H1 (cell line): ENCODE measurements around the gene NPL. TPM values are rescaled to one million over a fixed set of nuclear protein-coding genes. Genes with fewer than 3 reads are reported as not detected.

ENCODE experiments used
- CTCF ChIA-PET: fragments of 300-600 bp; sonication (Branson Sonifier 250); formaldehyde crosslinking; loops from one replicate; lab custom pipeline; 2021; ENCODE audit not compliant: partially characterized antibody; lab: Charles Lee
- POLR2A ChIA-PET: fragments of 300-600 bp; sonication (Branson Sonifier 250); formaldehyde crosslinking; loops from one replicate; lab custom pipeline; 2021; ENCODE audit warnings: inconsistent platforms; ENCODE audit not compliant: partially characterized antibody; lab: Charles Lee
- DNase-seq, 2 experiments: peaks; one replicate each; pipeline versions ENCODE4 v3.0.0 to v3.0.0-alpha.2; 2010 to 2022; ENCODE audit warnings: low spot score in 2 of 2, low read depth in 1 of 2, mixed read lengths in 1 of 2
- FAIRE-seq: peaks from 2 replicates; lab custom pipeline; 2011; peaks lifted over from hg19 to GRCh38; lab: Jason Lieb, UNC
- H2AFZ ChIP-seq: 2 replicates; pipeline ENCODE4 v1.8.1; 2012; ENCODE audit warnings: low read length, inconsistent platforms
- H2AK5ac ChIP-seq: 2 replicates; pipeline ENCODE4 v1.6.1; 2013; ENCODE audit warnings: low read depth, low read length
- H2BK120ac ChIP-seq: replicated peaks from 2 replicates; pipeline ENCODE3; 2013; ENCODE audit warnings: low read depth, low read length, inconsistent platforms
- H2BK12ac ChIP-seq: 2 replicates; pipeline ENCODE4 v1.6.1; 2013; ENCODE audit warnings: low read depth, low read length
- H2BK15ac ChIP-seq: 2 replicates; pipeline ENCODE4 v1.6.1; 2013; ENCODE audit warnings: low read length
- H2BK20ac ChIP-seq: 2 replicates; pipeline ENCODE4 v1.6.1; 2013; ENCODE audit warnings: low read length
- H2BK5ac ChIP-seq: 2 replicates; pipeline ENCODE4 v1.6.1; 2013; ENCODE audit warnings: low read depth, low read length
- H3K14ac ChIP-seq: 2 replicates; pipeline ENCODE4 v1.6.1; 2013; ENCODE audit warnings: inconsistent platforms; ENCODE audit not compliant: insufficient read length
- H3K18ac ChIP-seq: 2 replicates; pipeline ENCODE4 v1.6.1; 2013; ENCODE audit warnings: low read length; ENCODE audit errors: extremely low read depth
- H3K23ac ChIP-seq: 2 replicates; pipeline ENCODE4 v1.6.1; 2013; ENCODE audit warnings: inconsistent platforms; ENCODE audit not compliant: insufficient read length
- H3K23me2 ChIP-seq: 2 replicates; pipeline ENCODE4 v1.6.1; 2013; ENCODE audit warnings: low read depth, low read length
- H3K27ac ChIP-seq: 2 replicates; pipeline ENCODE4 v1.6.1; 2011; ENCODE audit warnings: low read depth, low read length, inconsistent platforms
- H3K27me3 ChIP-seq, 4 experiments: replicated peaks in 1 of 4; 1 replicate in 1 of 4; 2 replicates in 3 of 4; pipeline versions ENCODE4 v1.6.1 to v1.8.1; 2011 to 2013; ENCODE audit warnings: low read length in 3 of 4, mild to moderate bottlenecking in 3 of 4, inconsistent platforms in 2 of 4, mixed read lengths in 2 of 4, moderate library complexity in 1 of 4; ENCODE audit not compliant: control insufficient read depth in 3 of 4, insufficient read depth in 3 of 4; ENCODE audit errors: extremely low read depth in 1 of 4
- H3K36me3 ChIP-seq, 4 experiments: 2 replicates each; pipeline versions ENCODE4 v1.6.1 to v1.8.1; 2011 to 2013; ENCODE audit warnings: mild to moderate bottlenecking in 4 of 4, low read length in 3 of 4, moderate library complexity in 2 of 4, control low read depth in 1 of 4, inconsistent platforms in 1 of 4; ENCODE audit not compliant: insufficient read depth in 4 of 4, control insufficient read depth in 2 of 4
- H3K4ac ChIP-seq: replicated peaks from 2 replicates; pipeline ENCODE3; 2013; ENCODE audit warnings: low read length, low read depth, mixed read lengths, inconsistent platforms; ENCODE audit not compliant: insufficient read length
- H3K4me1 ChIP-seq, 4 experiments: replicated peaks in 1 of 4; 1 replicate in 1 of 4; 2 replicates in 3 of 4; pipeline versions ENCODE4 v1.6.1 to v1.8.1; 2011 to 2013; ENCODE audit warnings: low read length in 3 of 4, inconsistent platforms in 2 of 4, mixed read lengths in 1 of 4; ENCODE audit not compliant: insufficient read depth in 4 of 4, control insufficient read depth in 3 of 4
- H3K4me2 ChIP-seq, 2 experiments: 2 replicates each; pipeline versions ENCODE4 v1.6.1 to v1.8.1; 2011 to 2013; ENCODE audit warnings: low read depth in 2 of 2, low read length in 2 of 2, control low read depth in 1 of 2, inconsistent platforms in 1 of 2, mild to moderate bottlenecking in 1 of 2; ENCODE audit not compliant: insufficient read depth in 1 of 2
- H3K4me3 ChIP-seq, 4 experiments: fragments of 200-600, 300-600 bp in 1 of 4; sonication (generic), shearing (Covaris generic), sonication (Bioruptor Twin) in 1 of 4; 2 replicates each; pipeline versions ENCODE4 v1.5.1 to v1.8.1; 2011 to 2016; ENCODE audit warnings: low read length in 4 of 4, low read depth in 3 of 4, control low read depth in 2 of 4, inconsistent platforms in 2 of 4, mild to moderate bottlenecking in 2 of 4, mixed read lengths in 1 of 4, moderate library complexity in 1 of 4; ENCODE audit not compliant: insufficient read depth in 2 of 4; ENCODE audit errors: extremely low read depth in 1 of 4
- H3K56ac ChIP-seq: replicated peaks from 2 replicates; pipeline ENCODE3; 2013; ENCODE audit warnings: low read depth, mild to moderate bottlenecking, mixed read lengths, low read length, inconsistent platforms; ENCODE audit not compliant: insufficient read length
- H3K79me1 ChIP-seq: 2 replicates; pipeline ENCODE4 v1.6.1; 2013; ENCODE audit warnings: low read depth, low read length, control low read depth
- H3K79me2 ChIP-seq, 2 experiments: 2 replicates each; pipeline versions ENCODE4 v1.6.1 to v1.8.1; 2012 to 2013; ENCODE audit warnings: low read length in 2 of 2, mild to moderate bottlenecking in 2 of 2, inconsistent platforms in 1 of 2; ENCODE audit not compliant: insufficient read depth in 2 of 2, control insufficient read depth in 1 of 2
- H3K9ac ChIP-seq, 4 experiments: replicated peaks in 1 of 4; 1 replicate in 1 of 4; 2 replicates in 3 of 4; pipeline versions ENCODE4 v1.6.1 to v1.8.1; 2011 to 2013; ENCODE audit warnings: low read depth in 3 of 4, low read length in 3 of 4, control low read depth in 2 of 4, mild to moderate bottlenecking in 2 of 4, moderate library complexity in 2 of 4, inconsistent platforms in 1 of 4; ENCODE audit errors: extremely low read depth in 1 of 4
- H3K9me3 ChIP-seq, 2 experiments: 2 replicates each; pipeline versions ENCODE4 v1.6.1 to v1.8.1; 2012 to 2013; ENCODE audit warnings: mild to moderate bottlenecking in 2 of 2, moderate library complexity in 2 of 2, control low read depth in 1 of 2, inconsistent platforms in 1 of 2, low read depth in 1 of 2, low read length in 1 of 2, mixed read lengths in 1 of 2; ENCODE audit not compliant: insufficient read depth in 2 of 2
- H4K20me1 ChIP-seq, 2 experiments: replicated peaks in 1 of 2; 2 replicates each; pipeline versions ENCODE3 to v1.8.1; 2011 to 2013; ENCODE audit warnings: inconsistent platforms in 2 of 2, low read length in 2 of 2, mild to moderate bottlenecking in 1 of 2; ENCODE audit not compliant: insufficient read depth in 2 of 2, control insufficient read depth in 1 of 2
- H4K5ac ChIP-seq: 2 replicates; pipeline ENCODE4 v1.6.1; 2013; ENCODE audit warnings: low read length, low read depth, mixed read lengths, inconsistent platforms; ENCODE audit not compliant: insufficient read length
- H4K8ac ChIP-seq: 2 replicates; pipeline ENCODE4 v1.8.0; 2013; ENCODE audit warnings: mild to moderate bottlenecking, moderate library complexity, low read length, inconsistent platforms; ENCODE audit not compliant: insufficient read depth; ENCODE audit errors: extremely low read depth
- H4K91ac ChIP-seq: replicated peaks from 2 replicates; pipeline ENCODE3; 2013; ENCODE audit warnings: low read length, mixed read lengths, inconsistent platforms; ENCODE audit not compliant: insufficient read length
- RAD21 ChIP-seq, 2 experiments: IDR thresholded peaks in 1 of 2; conservative IDR thresholded peaks in 1 of 2; 2 replicates each; pipeline ENCODE4 v1.6.1; 2011; ENCODE audit warnings: low read depth in 2 of 2, low read length in 2 of 2, improper control_type of control experiment in 1 of 2, inconsistent platforms in 1 of 2, mild to moderate bottlenecking in 1 of 2, moderate library complexity in 1 of 2
- WGBS, 2 experiments: shearing (Covaris generic) in 1 of 2; methylation state at CpG; one replicate each; pipeline versions ENCODE4 v1.1.6 to v1.1.7; 2013 to 2015; ENCODE audit warnings: low lambda C conversion rate in 2 of 2, mixed read lengths in 2 of 2, inconsistent platforms in 1 of 2, low coverage in 1 of 2, missing lambda C conversion rate in 1 of 2; ENCODE audit not compliant: insufficient replicate concordance in 2 of 2, insufficient coverage in 1 of 2, insufficient read length in 1 of 2; ENCODE audit errors: extremely low coverage in 1 of 2, missing lambda C conversion rate in 1 of 2; 5-methylcytosine and 5-hydroxymethylcytosine counted together
- polyA plus RNA-seq, 7 experiments: library from polyadenylated mRNA; depleted of rRNA in 3 of 7; stranded (reverse) in 5 of 7; unstranded in 2 of 7; fragments of >200 nt in 5 of 7; fragments of 200-250 nt in 2 of 7; gene quantifications; 1 replicate in 5 of 7; 2 replicates in 1 of 7; 4 replicates in 1 of 7; pipeline versions ENCODE4 v1.2.1 to v1.2.3, GENCODE V29; 2011 to 2013; ENCODE audit warnings: missing spikeins in 2 of 7, mixed read lengths in 2 of 7
- total RNA-seq: library from RNA; stranded (reverse); fragmentation: NEBNext Ultra II Directional; extraction: Animal tissue kit (Norgen Biotek cat#: 25700); gene quantifications from 2 replicates; pipeline ENCODE4 v1.2.1, GENCODE V29; 2021

The NPL gene
- total and polyA plus RNA-seq, 2 of the 8 experiments (the other 6 are each of a cell fraction or from before 2014, with no cell fraction given) = 2.2 to 4.4 TPM

GRCh38 chr1:182786995-182787324 lies 2.6 kb upstream of the NPL start:
- H2AFZ ChIP-seq = no peak overlapping the region
- no peak overlapping the region for H3K4me2 ChIP-seq
- H3K14ac ChIP-seq = no peak overlapping the region
- no peaks in the 10 kb centered on the region for H3K9me3 ChIP-seq
- TF ChIP-seq RAD21 (IDR thresholded peaks at IDR 0.05 in 1 of 2, conservative IDR thresholded peaks at IDR 0.05 in 1 of 2; ENCODE audit: low read depth in 2 of 2, low read length in 2 of 2) = no peak
- no peak overlapping the region for H2BK12ac ChIP-seq
- WGBS, 2 experiments = 71% methylated on average over 4 of the region's 4 CpGs; no CpG with 5 or more reads in 1 of the 2 experiments
- H3K18ac ChIP-seq = no peak overlapping the region
- H4K5ac ChIP-seq = no peak overlapping the region
- H3K4ac ChIP-seq = no peak overlapping the region
- peaks cover 15 to 36% (median 23%) of the 10 kb centered on the region in 4 experiments for H3K27me3 ChIP-seq
- no peaks in the 10 kb centered on the region for H3K79me1 ChIP-seq
- no peak overlapping the region for H3K4me3 ChIP-seq
- no peak overlapping the region for H3K56ac ChIP-seq
- no peak for DNase-seq
- H3K79me2 ChIP-seq = no peaks in the 10 kb centered on the region
- no peak overlapping the region for H4K91ac ChIP-seq
- H3K27ac ChIP-seq = no peak overlapping the region
- H4K20me1 ChIP-seq = no peaks in the 10 kb centered on the region
- ChIA-PET CTCF (interaction anchor here (0.7 to 23.0 kb wide), 32 partner anchors 10 to 719 kb away, joined by 3 to 1131 read pairs (median 4); partner anchors contain the start of genes RGS16 and RNASEL), POLR2A (interaction anchor here (1.7 to 12.2 kb wide), 3 partner anchors 172 to 187 kb away, joined by 9 to 166 read pairs (median 16); partner anchors contain the start of gene RGS16)
- no peaks in the 10 kb centered on the region for H3K36me3 ChIP-seq
- H2AK5ac ChIP-seq = no peak overlapping the region
- H2BK5ac ChIP-seq = no peak overlapping the region
- H2BK20ac ChIP-seq = no peak overlapping the region
- no peak for FAIRE-seq
- H4K8ac ChIP-seq = no peak overlapping the region
- H3K9ac ChIP-seq = no peak overlapping the region
- H3K23me2 ChIP-seq = peaks cover 7% of the 10 kb centered on the region; the same call in 1 of the 2 replicates
- no peak overlapping the region for H2BK15ac ChIP-seq
- no peak overlapping the region for H3K23ac ChIP-seq
- H2BK120ac ChIP-seq = no peak overlapping the region
- peaks cover 0 to 3% (median 1%) of the 10 kb centered on the region in 4 experiments; a peak in 2 of 7 replicates for H3K4me1 ChIP-seq
